Ascending aorta (tissue), 2 donors: Measurements from ENCODE around the gene MAP3K21. TPM values are rescaled to one million over a fixed set of nuclear protein-coding genes. Genes with fewer than 3 reads are reported as not detected.

ENCODE experiments used
- DNase-seq, 2 donors: peaks; one replicate each; pipeline ENCODE4 v3.0.0-alpha.2; 2019; ENCODE audit warnings: low spot score in 2 of 2
- H3K27ac ChIP-seq, 2 donors: fragments of 200-600 bp; sonication (generic); one replicate each; pipeline ENCODE4 v1.5.1; 2016 to 2017; ENCODE audit warnings: mild to moderate bottlenecking in 1 of 2
- H3K27me3 ChIP-seq: fragments of 200-600 bp; sonication (generic); one replicate; pipeline ENCODE4 v1.5.1; 2017
- H3K36me3 ChIP-seq, 2 donors: fragments of 200-600 bp; sonication (generic); one replicate each; pipeline ENCODE4 v1.5.1; 2016
- H3K4me1 ChIP-seq, 2 donors: fragments of 200-600 bp; sonication (generic); one replicate each; pipeline ENCODE4 v1.5.1; 2016 to 2017; ENCODE audit warnings: mild to moderate bottlenecking in 1 of 2
- H3K4me3 ChIP-seq, 2 donors: fragments of 200-600 bp; sonication (generic); one replicate each; pipeline ENCODE4 v1.5.1; 2016 to 2017; ENCODE audit warnings: mild to moderate bottlenecking in 1 of 2
- H3K9me3 ChIP-seq, 2 donors: fragments of 200-600 bp; sonication (generic); one replicate each; pipeline ENCODE4 v1.5.1; 2016
- intact Hi-C: fragments of 100-400 bp; cut with DNase I; formaldehyde crosslinking; loops from one replicate; pipeline ENCODE4 v1.15.1; 2023
- total RNA-seq: library from RNA; depleted of rRNA; stranded (reverse); fragments of >200 nt; gene quantifications from one replicate; pipeline ENCODE4 v1.1.0, GENCODE V29; 2016
- TF ChIP-seq, protein P1 (sequence below), 3 experiments: fragments of 200-600 bp in 2 of 3; fragments of 450-650 bp in 1 of 3; sonication (generic) in 2 of 3; IDR thresholded peaks; one replicate each; pipeline ENCODE4 v1.5.1; 2016 to 2019; ENCODE audit warnings: antibody characterized with exemption in 3 of 3, mild to moderate bottlenecking in 1 of 3, moderate library complexity in 1 of 3

Gene MAP3K21
- total RNA-seq, 1 donor from 2014 or later, result 2.6 TPM

- no peak for DNase-seq
- intact Hi-C loops, result no loop called here
- Histone ChIP-seq H3K36me3 (no peaks in the 10 kb centered on the region), H3K27me3 (no peaks in the 10 kb centered on the region), H3K4me1 (no peaks in the 10 kb centered on the region), H3K27ac (no peak overlapping the region), H3K4me3 (no peak overlapping the region), H3K9me3 (no peaks in the 10 kb centered on the region)
- TF ChIP-seq, protein P1, sequence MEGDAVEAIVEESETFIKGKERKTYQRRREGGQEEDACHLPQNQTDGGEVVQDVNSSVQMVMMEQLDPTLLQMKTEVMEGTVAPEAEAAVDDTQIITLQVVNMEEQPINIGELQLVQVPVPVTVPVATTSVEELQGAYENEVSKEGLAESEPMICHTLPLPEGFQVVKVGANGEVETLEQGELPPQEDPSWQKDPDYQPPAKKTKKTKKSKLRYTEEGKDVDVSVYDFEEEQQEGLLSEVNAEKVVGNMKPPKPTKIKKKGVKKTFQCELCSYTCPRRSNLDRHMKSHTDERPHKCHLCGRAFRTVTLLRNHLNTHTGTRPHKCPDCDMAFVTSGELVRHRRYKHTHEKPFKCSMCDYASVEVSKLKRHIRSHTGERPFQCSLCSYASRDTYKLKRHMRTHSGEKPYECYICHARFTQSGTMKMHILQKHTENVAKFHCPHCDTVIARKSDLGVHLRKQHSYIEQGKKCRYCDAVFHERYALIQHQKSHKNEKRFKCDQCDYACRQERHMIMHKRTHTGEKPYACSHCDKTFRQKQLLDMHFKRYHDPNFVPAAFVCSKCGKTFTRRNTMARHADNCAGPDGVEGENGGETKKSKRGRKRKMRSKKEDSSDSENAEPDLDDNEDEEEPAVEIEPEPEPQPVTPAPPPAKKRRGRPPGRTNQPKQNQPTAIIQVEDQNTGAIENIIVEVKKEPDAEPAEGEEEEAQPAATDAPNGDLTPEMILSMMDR (IDR thresholded peaks at IDR 0.05), result no peak
Observed at GRCh38 chr1:233373226-233373625, 45.7 kb downstream of the MAP3K21 start.

DNA sequence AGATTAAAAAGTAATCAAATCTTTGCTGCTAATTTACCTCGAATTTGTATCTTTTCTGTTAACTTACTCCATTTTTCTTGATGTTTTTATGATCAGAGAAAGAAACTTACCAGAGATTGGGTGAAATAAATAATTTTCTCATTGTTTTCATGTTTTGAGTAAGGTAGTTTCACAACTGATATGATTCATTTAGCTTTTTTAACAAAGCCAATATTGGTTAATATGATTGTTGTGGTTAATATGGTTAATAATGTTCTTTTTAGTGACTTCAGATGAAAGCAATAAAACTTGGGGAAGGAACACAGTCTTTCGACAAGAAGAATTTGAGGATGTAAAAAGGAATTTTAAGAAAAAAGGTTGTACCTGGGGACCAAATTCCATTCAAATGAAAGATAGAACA, 48.1 kb downstream of the MAP3K21 start:
- no peaks in the 10 kb centered on the region for H3K9me3 ChIP-seq
- no peaks in the 10 kb centered on the region for H3K4me1 ChIP-seq
- H3K27me3 ChIP-seq, result no peaks in the 10 kb centered on the region
- no peak overlapping the region for H3K4me3 ChIP-seq
- intact Hi-C loops, result no loop called here
- no peak overlapping the region for H3K27ac ChIP-seq
- TF ChIP-seq, protein P1 (IDR thresholded peaks at IDR 0.05), result no peak
- no peak for DNase-seq
- peaks cover 0 to 6% of the 10 kb centered on the region in 2 donors for H3K36me3 ChIP-seq

DNA sequence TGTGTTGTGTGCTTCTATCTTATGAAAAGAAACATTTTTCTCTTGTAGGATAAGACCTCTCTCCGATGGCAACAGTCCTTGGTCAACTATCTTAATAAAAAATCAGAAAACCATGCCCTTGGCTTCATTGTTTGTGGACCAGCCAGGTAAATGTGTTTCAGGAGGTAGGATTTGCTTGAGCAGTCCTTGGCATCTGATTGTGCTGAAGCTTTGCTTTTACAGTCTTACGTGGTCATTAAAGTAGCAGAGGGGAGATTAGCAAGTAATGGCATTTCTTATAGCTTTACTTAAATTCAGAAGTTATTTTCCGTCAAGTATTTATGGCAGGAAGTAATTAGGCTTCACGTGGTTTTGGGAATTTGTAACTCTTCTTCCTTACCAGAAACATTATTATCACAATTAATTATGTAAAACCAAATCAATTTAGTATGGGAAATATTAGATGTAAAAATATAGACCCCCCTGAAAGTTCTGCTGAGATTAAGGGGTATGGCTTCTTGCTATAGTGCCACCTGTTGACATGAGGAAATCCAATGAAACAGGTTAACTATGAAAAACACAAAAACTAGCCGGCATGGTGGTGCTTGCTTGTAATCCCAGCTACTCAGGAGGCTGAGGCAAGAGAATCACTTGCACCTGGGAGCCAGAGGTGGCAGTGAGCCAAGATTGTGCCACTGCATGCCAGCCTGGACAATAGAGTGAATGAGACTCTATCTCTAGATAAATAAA, 49.0 kb downstream of the MAP3K21 start:
- Histone ChIP-seq H3K27ac (no peak overlapping the region), H3K36me3 (peaks cover 0 to 6% of the 10 kb centered on the region in 2 donors), H3K4me1 (no peaks in the 10 kb centered on the region), H3K27me3 (no peaks in the 10 kb centered on the region), H3K9me3 (no peaks in the 10 kb centered on the region), H3K4me3 (no peak overlapping the region)
- no peak for DNase-seq
- TF ChIP-seq, protein P1 (IDR thresholded peaks at IDR 0.05), result no peak
- intact Hi-C loops, result no loop called here

DNA sequence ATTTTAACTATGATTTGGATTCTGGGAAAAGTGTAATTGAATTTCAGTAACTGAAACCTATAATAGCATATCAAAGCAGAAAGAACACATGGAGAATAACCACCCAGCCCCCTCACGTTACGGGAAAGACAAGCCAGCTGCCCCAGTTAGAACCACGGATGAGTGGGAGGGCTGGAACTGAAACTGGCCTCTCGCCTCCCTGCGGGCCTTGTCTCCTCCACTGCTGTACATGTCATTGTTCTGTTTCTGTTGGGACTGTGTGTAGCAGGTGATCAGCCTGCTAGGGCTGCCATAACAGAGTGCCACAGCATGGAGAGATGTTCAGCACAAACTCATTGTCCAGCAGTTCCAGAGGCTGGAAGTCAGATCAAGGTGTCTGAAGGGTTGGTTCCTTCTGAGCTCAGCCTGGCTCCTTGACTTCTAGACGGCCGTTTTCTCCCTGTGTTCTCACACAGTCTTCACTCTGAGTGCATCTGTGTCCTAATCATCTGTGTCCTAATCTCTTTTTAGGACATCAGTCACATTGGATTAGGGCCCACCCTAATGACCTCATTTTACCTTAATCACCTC, 52.4 kb downstream of the MAP3K21 start:
- Histone ChIP-seq H3K9me3 (no peaks in the 10 kb centered on the region), H3K27ac (no peak overlapping the region), H3K27me3 (no peaks in the 10 kb centered on the region), H3K4me1 (no peaks in the 10 kb centered on the region), H3K4me3 (no peak overlapping the region), H3K36me3 (peaks cover 0 to 16% of the 10 kb centered on the region in 2 donors)
- TF ChIP-seq, protein P1 (IDR thresholded peaks at IDR 0.05), result no peak
- intact Hi-C loops, result no loop called here
- no peak for DNase-seq

DNA sequence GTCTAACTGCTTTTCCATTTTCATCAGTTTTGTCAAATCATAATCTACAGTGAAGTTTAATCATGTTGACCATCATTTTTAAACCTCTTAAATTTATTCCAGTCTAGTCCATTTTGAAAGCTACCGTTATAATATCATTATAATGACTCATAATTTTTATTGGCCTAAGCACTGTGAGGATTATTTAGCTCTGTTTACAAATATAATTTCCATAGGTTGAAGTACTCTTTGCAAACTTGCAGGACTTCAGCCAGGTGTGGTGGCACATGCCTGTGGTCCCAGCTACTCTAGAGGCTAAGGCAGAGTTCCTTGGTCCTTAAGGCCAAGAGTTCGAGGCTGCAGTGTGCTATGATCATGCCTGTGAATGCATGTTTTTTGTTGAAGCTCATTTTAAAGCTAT, 54.3 kb downstream of the MAP3K21 start:
- TF ChIP-seq, protein P1 (IDR thresholded peaks at IDR 0.05), result no peak
- intact Hi-C loops, result no loop called here

More for the DNA sequence above, 54.3 kb downstream of the MAP3K21 start:
- no peak overlapping the region for H3K4me3 ChIP-seq
- H3K27ac ChIP-seq, result no peak overlapping the region
- H3K27me3 ChIP-seq, result no peaks in the 10 kb centered on the region
- H3K4me1 ChIP-seq, result no peaks in the 10 kb centered on the region
- no peaks in the 10 kb centered on the region for H3K9me3 ChIP-seq
- DNase-seq, result no peak
- H3K36me3 ChIP-seq, result peaks cover 0 to 16% of the 10 kb centered on the region in 2 donors
